C4-2B (cell line): ENCODE data around the gene TTC28.

Source experiments
- CTCF ChIP-seq: fragments of 450-650 bp; conservative IDR thresholded peaks from 2 replicates; pipeline ENCODE4 v1.5.1; 2017; ENCODE audit warnings: mild to moderate bottlenecking
- ZFX ChIP-seq: fragments of 450-650 bp; IDR thresholded peaks from 2 replicates; pipeline ENCODE4 v1.6.1; 2017

DNA sequence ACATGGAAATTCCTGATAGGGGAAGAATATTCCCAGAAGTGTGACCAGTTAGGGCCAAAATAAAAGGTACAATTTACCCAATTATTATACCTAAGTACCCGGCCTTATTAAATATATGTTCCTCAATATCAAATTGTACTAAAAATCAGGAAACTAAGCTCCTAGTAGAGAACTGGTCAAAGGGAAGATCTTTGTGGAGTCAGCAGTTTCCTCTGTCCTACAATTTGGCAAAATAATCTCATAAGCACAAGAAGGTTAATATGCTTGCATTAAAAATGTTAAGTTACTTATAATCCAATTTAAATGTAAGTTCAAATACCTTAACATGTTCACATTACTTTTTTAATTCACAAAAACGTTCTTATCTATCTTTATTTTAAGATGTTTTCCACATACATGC lies 10.3 kb downstream of the TTC28 start:
- TF ChIP-seq CTCF (no peak), ZFX (no peak)
